HCT116 (cell line): ENCODE results near the gene FMNL1. TPM values are rescaled to one million over a fixed set of nuclear protein-coding genes. Genes with fewer than 3 reads are reported as not detected.

Experiments used
- ATAC-seq: fragments of 200-7000 bp; cut with Tn5 transposase; 2 replicates; pipeline ENCODE4 v1.9.1; 2020; ENCODE audit warnings: mild to moderate bottlenecking, moderate library complexity
- BruUV-seq: library from RNA; stranded (reverse); fragments of 400-500 nt; replicated peaks from 2 replicates; lab custom pipeline; 2021; lab: Mats Ljungman, UMichigan
- CTCF ChIA-PET: fragments of 300-600 bp; sonication (Branson Sonifier 250); formaldehyde crosslinking; loops from one replicate; lab custom pipeline; 2021; ENCODE audit warnings: antibody characterized with exemption; lab: Charles Lee
- POLR2A ChIA-PET: fragments of 300-600, 350-600 bp; sonication (Branson Sonifier 250); formaldehyde crosslinking; loops from one replicate; lab custom pipeline; 2021; ENCODE audit warnings: antibody characterized with exemption; lab: Charles Lee
- RAD21 ChIA-PET, 2 experiments: fragments of 300-600 bp; sonication (Branson Sonifier 250); formaldehyde crosslinking; loops; one replicate each; lab custom pipeline; 2023; ENCODE audit warnings: low total read pairs in 2 of 2; ENCODE audit not compliant: uncharacterized antibody in 2 of 2, unreplicated experiment in 2 of 2, low non-redundant PET in 1 of 2; lab: Charles Lee
- DNase-seq: peaks from one replicate; pipeline ENCODE4 v3.0.0-alpha.2; 2010; ENCODE audit warnings: low read depth, low spot score
- H2AFZ ChIP-seq: fragments of 200-600 bp; shearing (Covaris generic), sonication (generic); 2 replicates; pipeline ENCODE4 v1.6.1; 2017; ENCODE audit warnings: low read depth, mixed run types, mixed read lengths, antibody characterized with exemption, low read length; ENCODE audit not compliant: poor library complexity, severe bottlenecking
- H3K27ac ChIP-seq: 2 replicates; pipeline ENCODE4 v1.5.1; 2012; ENCODE audit warnings: low read depth, low read length
- H3K27me3 ChIP-seq: fragments of 200-600 bp; sonication (generic); 2 replicates; pipeline ENCODE4 v1.6.1; 2016; ENCODE audit warnings: mixed run types, low read length, mixed read lengths; ENCODE audit not compliant: insufficient read depth
- H3K36me3 ChIP-seq, 2 experiments: fragments of 200-500 bp in 1 of 2; fragments of 200-600 bp in 1 of 2; sonication (Bioruptor generic) in 1 of 2; sonication (generic) in 1 of 2; 2 replicates each; pipeline versions ENCODE4 v1.5.1 to v1.6.1; 2014 to 2016; ENCODE audit warnings: low read length in 2 of 2, inconsistent platforms in 1 of 2, mixed read lengths in 1 of 2, mixed run types in 1 of 2; ENCODE audit not compliant: insufficient read depth in 2 of 2, control insufficient read depth in 1 of 2
- H3K4me1 ChIP-seq, 2 experiments: fragments of 200-600 bp in 1 of 2; sonication (generic) in 1 of 2; 2 replicates each; pipeline versions ENCODE4 v1.5.1 to v1.6.1; 2012 to 2017; ENCODE audit warnings: low read length in 2 of 2, inconsistent platforms in 1 of 2, mild to moderate bottlenecking in 1 of 2, mixed read lengths in 1 of 2, mixed run types in 1 of 2, moderate library complexity in 1 of 2; ENCODE audit not compliant: insufficient read depth in 2 of 2, control insufficient read depth in 1 of 2
- H3K4me2 ChIP-seq: fragments of 200-600 bp; sonication (generic); 2 replicates; pipeline ENCODE4 v1.6.1; 2017; ENCODE audit warnings: mixed run types, low read length, mixed read lengths
- H3K4me3 ChIP-seq, 2 experiments: fragments of 200-600 bp in 1 of 2; sonication (generic) in 1 of 2; replicated peaks in 1 of 2; 2 replicates each; pipeline ENCODE4 v1.5.1; 2011 to 2016; ENCODE audit warnings: low read length in 2 of 2, control low read depth in 1 of 2, low read depth in 1 of 2, mild to moderate bottlenecking in 1 of 2, mixed read lengths in 1 of 2, mixed run types in 1 of 2
- H3K79me2 ChIP-seq: fragments of 200-600 bp; sonication (generic); 2 replicates; pipeline ENCODE4 v1.6.1; 2017; ENCODE audit warnings: mild to moderate bottlenecking, mixed run types, low read length, moderate library complexity, mixed read lengths; ENCODE audit not compliant: insufficient read depth
- H3K9ac ChIP-seq: fragments of 200-600 bp; sonication (generic); 2 replicates; pipeline ENCODE4 v1.6.1; 2016; ENCODE audit warnings: low read length, mixed read lengths
- H3K9me2 ChIP-seq: fragments of 200-600 bp; sonication (generic), shearing (Covaris generic); 2 replicates; pipeline ENCODE4 v1.6.1; 2017; ENCODE audit warnings: mixed run types, mild to moderate bottlenecking, moderate library complexity; ENCODE audit not compliant: insufficient read depth
- H3K9me3 ChIP-seq, 2 experiments: fragments of 200-500 bp in 1 of 2; fragments of 200-600 bp in 1 of 2; sonication (Bioruptor generic) in 1 of 2; sonication (generic) in 1 of 2; 2 replicates each; pipeline ENCODE4 v1.6.1; 2014 to 2017; ENCODE audit warnings: low read length in 2 of 2, mixed read lengths in 2 of 2, inconsistent platforms in 1 of 2, low read depth in 1 of 2, mild to moderate bottlenecking in 1 of 2, mixed run types in 1 of 2, moderate library complexity in 1 of 2; ENCODE audit not compliant: control insufficient read depth in 1 of 2, insufficient read depth in 1 of 2
- H4K20me1 ChIP-seq: fragments of 200-600 bp; sonication (generic), shearing (Covaris generic); 2 replicates; pipeline ENCODE4 v1.6.1; 2017; ENCODE audit warnings: mixed run types, mild to moderate bottlenecking, moderate library complexity; ENCODE audit not compliant: insufficient read depth
- RAD21 ChIP-seq: IDR thresholded peaks from 2 replicates; pipeline ENCODE4 v1.6.1; 2012; ENCODE audit warnings: low read depth, mild to moderate bottlenecking
- intact Hi-C: fragments of 100-400 bp; cut with micrococcal nuclease; formaldehyde crosslinking; loops from 2 replicates; pipeline ENCODE4 v1.10.0; 2022
- total RNA-seq: library from RNA; stranded (reverse); gene quantifications from one replicate; pipeline ENCODE4 v1.2.1, GENCODE V29; 2021; ENCODE audit not compliant: unreplicated experiment
- TF ChIP-seq, protein P1 (sequence below): IDR thresholded peaks from 2 replicates; pipeline ENCODE4 v1.6.1; 2011; ENCODE audit warnings: mild to moderate bottlenecking, low read length, moderate library complexity; ENCODE audit not compliant: insufficient replicate concordance; ENCODE audit errors: extremely low read depth

The FMNL1 gene
- total RNA-seq, 1 experiment from 2014 or later, result 8.2 TPM

DNA sequence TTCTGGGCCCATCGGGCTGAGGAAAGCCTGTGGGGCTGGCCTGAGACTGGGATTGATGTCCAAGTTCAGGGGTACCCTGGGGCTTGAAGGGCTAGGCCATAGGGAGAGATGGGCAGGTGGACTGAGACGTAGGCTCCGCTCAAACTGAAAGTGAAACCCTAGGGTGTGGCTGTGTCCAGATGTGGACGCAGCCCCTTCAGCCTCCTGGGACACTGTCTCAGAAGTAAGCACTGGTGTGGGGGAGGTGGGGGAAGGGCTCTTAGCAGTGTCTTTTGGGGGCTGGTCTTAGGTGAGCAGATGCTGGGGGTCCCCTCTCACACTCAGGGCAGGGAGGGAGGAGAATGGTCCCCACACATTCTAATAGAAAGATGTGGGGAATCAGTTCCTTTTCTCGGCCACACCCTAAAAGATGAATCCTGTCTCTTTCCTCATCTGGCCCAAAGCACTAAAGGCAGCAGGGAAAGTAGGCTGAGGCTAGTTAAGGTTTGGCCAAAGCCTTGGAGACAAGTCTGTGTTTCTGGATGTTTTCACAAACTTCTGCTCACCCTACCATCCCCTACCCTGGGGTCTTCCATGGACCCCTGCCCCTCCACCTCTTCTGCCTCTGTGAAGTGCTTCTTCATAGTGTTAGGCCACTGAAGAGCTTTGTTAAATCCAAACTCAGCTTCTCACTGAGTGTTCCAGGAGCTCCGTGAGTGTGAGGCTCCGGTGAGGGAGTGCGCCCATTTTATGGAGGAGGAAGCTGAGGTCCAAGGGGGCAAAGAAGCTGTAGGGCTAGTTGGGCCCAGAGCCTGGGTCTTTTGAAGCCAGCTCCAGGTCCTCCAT lies 5.6 kb downstream of the FMNL1 start:
- DNase-seq (no peak), ATAC-seq (no peak)
- ChIA-PET CTCF (interaction anchor here (0.8 kb wide), 1 partner anchor 9 kb away, joined by 3 read pairs; no protein-coding TSS in a partner anchor), POLR2A (no interaction called here), RAD21 (interaction anchor here in 1 of 2 experiments (1.3 kb wide), 1 partner anchor 9 kb away, joined by 3 read pairs; no protein-coding TSS in a partner anchor)
- intact Hi-C loops, result no loop called here
- Histone ChIP-seq H3K4me2 (peak overlapping the region; percentile 35), H3K27ac (no peak overlapping the region; the same call in 1 of the 2 replicates), H3K27me3 (no peaks in the 10 kb centered on the region), H3K9me2 (no peaks in the 10 kb centered on the region), H3K9me3 (no peaks in the 10 kb centered on the region), H3K79me2 (no peaks in the 10 kb centered on the region), H3K4me3 (no peak overlapping the region), H3K4me1 (peaks cover 33 to 89% of the 10 kb centered on the region in 2 experiments), H3K36me3 (no peaks in the 10 kb centered on the region), H2AFZ (no peak overlapping the region), H4K20me1 (no peaks in the 10 kb centered on the region), H3K9ac (no peak overlapping the region)
- no TSS peak for BruUV-seq
- no peak for TF ChIP-seq RAD21
- TF ChIP-seq, protein P1, sequence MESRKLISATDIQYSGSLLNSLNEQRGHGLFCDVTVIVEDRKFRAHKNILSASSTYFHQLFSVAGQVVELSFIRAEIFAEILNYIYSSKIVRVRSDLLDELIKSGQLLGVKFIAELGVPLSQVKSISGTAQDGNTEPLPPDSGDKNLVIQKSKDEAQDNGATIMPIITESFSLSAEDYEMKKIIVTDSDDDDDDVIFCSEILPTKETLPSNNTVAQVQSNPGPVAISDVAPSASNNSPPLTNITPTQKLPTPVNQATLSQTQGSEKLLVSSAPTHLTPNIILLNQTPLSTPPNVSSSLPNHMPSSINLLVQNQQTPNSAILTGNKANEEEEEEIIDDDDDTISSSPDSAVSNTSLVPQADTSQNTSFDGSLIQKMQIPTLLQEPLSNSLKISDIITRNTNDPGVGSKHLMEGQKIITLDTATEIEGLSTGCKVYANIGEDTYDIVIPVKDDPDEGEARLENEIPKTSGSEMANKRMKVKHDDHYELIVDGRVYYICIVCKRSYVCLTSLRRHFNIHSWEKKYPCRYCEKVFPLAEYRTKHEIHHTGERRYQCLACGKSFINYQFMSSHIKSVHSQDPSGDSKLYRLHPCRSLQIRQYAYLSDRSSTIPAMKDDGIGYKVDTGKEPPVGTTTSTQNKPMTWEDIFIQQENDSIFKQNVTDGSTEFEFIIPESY, result no peak
